H9 (cell line): ENCODE measurements around the gene MBP. TPM values are rescaled to one million over a fixed set of nuclear protein-coding genes. Genes with fewer than 3 reads are reported as not detected.

ENCODE experiments used
- DNase-seq: peaks from one replicate; pipeline ENCODE4 v3.0.0-alpha.2; 2017
- H2AFZ ChIP-seq: one replicate; pipeline ENCODE4 v1.6.1; 2013; ENCODE audit warnings: mild to moderate bottlenecking, low read length, control low read depth, moderate library complexity
- H2AK5ac ChIP-seq: 2 replicates; pipeline ENCODE4 v1.6.1; 2013; ENCODE audit warnings: low read length, control low read depth, mixed read lengths; ENCODE audit not compliant: insufficient read length
- H2BK120ac ChIP-seq: one replicate; pipeline ENCODE4 v1.6.1; 2013; ENCODE audit warnings: low read depth, mild to moderate bottlenecking, low read length, control low read depth, inconsistent platforms; ENCODE audit not compliant: poor library complexity, severe bottlenecking
- H2BK12ac ChIP-seq: 2 replicates; pipeline ENCODE4 v1.6.1; 2013; ENCODE audit warnings: low read length, control low read depth, mixed read lengths, low read depth; ENCODE audit not compliant: insufficient read length
- H2BK15ac ChIP-seq: 2 replicates; pipeline ENCODE4 v1.6.1; 2013; ENCODE audit warnings: low read depth, low read length, control low read depth
- H2BK20ac ChIP-seq: one replicate; pipeline ENCODE4 v1.6.1; 2013; ENCODE audit warnings: low read depth, mild to moderate bottlenecking, low read length, control low read depth, inconsistent platforms; ENCODE audit not compliant: poor library complexity, severe bottlenecking
- H2BK5ac ChIP-seq: 2 replicates; pipeline ENCODE4 v1.6.1; 2013; ENCODE audit warnings: low read length, control low read depth, mixed read lengths; ENCODE audit not compliant: insufficient read length
- H3K14ac ChIP-seq: 2 replicates; pipeline ENCODE4 v1.6.1; 2013; ENCODE audit warnings: low read length, control low read depth; ENCODE audit not compliant: insufficient read depth
- H3K18ac ChIP-seq: 2 replicates; pipeline ENCODE4 v1.6.1; 2013; ENCODE audit warnings: low read depth, mild to moderate bottlenecking, mixed read lengths, low read length, control low read depth; ENCODE audit not compliant: insufficient read length
- H3K23ac ChIP-seq: 2 replicates; pipeline ENCODE4 v1.6.1; 2013; ENCODE audit warnings: low read length, control low read depth, mixed read lengths, low read depth; ENCODE audit not compliant: insufficient read length
- H3K23me2 ChIP-seq: 2 replicates; pipeline ENCODE4 v1.6.1; 2013; ENCODE audit warnings: low read depth, mild to moderate bottlenecking, mixed read lengths, low read length, control low read depth; ENCODE audit not compliant: insufficient read length, poor library complexity, severe bottlenecking
- H3K27ac ChIP-seq: 2 replicates; pipeline ENCODE4 v1.5.1; 2013; ENCODE audit warnings: low read length, control low read depth, mixed read lengths, low read depth; ENCODE audit not compliant: insufficient read length
- H3K27me3 ChIP-seq: 2 replicates; pipeline ENCODE4 v1.6.1; 2013; ENCODE audit warnings: low read length, control low read depth, inconsistent platforms; ENCODE audit not compliant: insufficient read depth
- H3K4ac ChIP-seq: 2 replicates; pipeline ENCODE4 v1.6.1; 2013; ENCODE audit warnings: low read depth, mild to moderate bottlenecking, control low read depth, inconsistent platforms, low read length, moderate library complexity
- H3K4me1 ChIP-seq: 2 replicates; pipeline ENCODE4 v1.6.1; 2013; ENCODE audit warnings: low read length, control low read depth, inconsistent platforms; ENCODE audit not compliant: insufficient read depth
- H3K4me2 ChIP-seq: 2 replicates; pipeline ENCODE4 v1.6.1; 2013; ENCODE audit warnings: low read length, control low read depth, mixed read lengths; ENCODE audit not compliant: insufficient read length, insufficient read depth
- H3K56ac ChIP-seq: 2 replicates; pipeline ENCODE4 v1.6.1; 2013; ENCODE audit warnings: low read depth, mild to moderate bottlenecking, mixed read lengths, low read length, control low read depth; ENCODE audit not compliant: insufficient read length
- H3K79me1 ChIP-seq: 2 replicates; pipeline ENCODE4 v1.6.1; 2013; ENCODE audit warnings: low read depth, mild to moderate bottlenecking, moderate library complexity, low read length, control low read depth, inconsistent platforms; ENCODE audit not compliant: insufficient read depth, poor library complexity, severe bottlenecking
- H3K79me2 ChIP-seq: 2 replicates; pipeline ENCODE4 v1.6.1; 2013; ENCODE audit warnings: low read length, control low read depth, inconsistent platforms; ENCODE audit not compliant: insufficient read depth
- H3K9ac ChIP-seq: 2 replicates; pipeline ENCODE4 v1.6.1; 2013; ENCODE audit warnings: low read length, control low read depth, mixed read lengths; ENCODE audit not compliant: insufficient read length; ENCODE audit errors: extremely low read depth
- H3K9me3 ChIP-seq: one replicate; pipeline ENCODE4 v1.6.1; 2013; ENCODE audit warnings: low read depth, low read length, inconsistent platforms; ENCODE audit not compliant: control insufficient read depth
- H3T11ph ChIP-seq: one replicate; pipeline ENCODE4 v1.6.1; 2013; ENCODE audit warnings: mild to moderate bottlenecking, low read length, control low read depth, inconsistent platforms
- H4K20me1 ChIP-seq: one replicate; pipeline ENCODE4 v1.6.1; 2013; ENCODE audit not compliant: control insufficient read depth, insufficient read length, insufficient read depth
- H4K5ac ChIP-seq: 2 replicates; pipeline ENCODE4 v1.6.1; 2013; ENCODE audit warnings: low read depth, mild to moderate bottlenecking, mixed read lengths, low read length, control low read depth; ENCODE audit not compliant: insufficient read length
- H4K8ac ChIP-seq: replicated peaks from 2 replicates; pipeline ENCODE4 v1.6.1; 2013; ENCODE audit warnings: low read length, control low read depth, mixed read lengths, low read depth; ENCODE audit not compliant: insufficient read length
- H4K91ac ChIP-seq: 2 replicates; pipeline ENCODE4 v1.6.1; 2013; ENCODE audit warnings: low read depth, mild to moderate bottlenecking, moderate library complexity, mixed read lengths, low read length, control low read depth; ENCODE audit not compliant: insufficient read length
- H3K27ac Mint-ChIP-seq, 3 experiments: 2 replicates in 2 of 3; 3 replicates in 1 of 3; pipeline ENCODE4 v1.8.0; 2020 to 2021; ENCODE audit warnings: mixed read lengths in 3 of 3, mild to moderate bottlenecking in 1 of 3, moderate library complexity in 1 of 3
- H3K27me3 Mint-ChIP-seq: 2 replicates; pipeline ENCODE4 v1.8.0; 2021; ENCODE audit warnings: low read depth, mild to moderate bottlenecking, moderate library complexity, mixed read lengths
- H3K36me3 Mint-ChIP-seq, 3 experiments: 2 replicates in 2 of 3; 3 replicates in 1 of 3; pipeline ENCODE4 v1.8.0; 2020 to 2021; ENCODE audit warnings: low read depth in 3 of 3, mixed read lengths in 3 of 3; ENCODE audit not compliant: insufficient read depth in 1 of 3
- H3K4me1 Mint-ChIP-seq, 2 experiments: 2 replicates each; pipeline ENCODE4 v1.8.0; 2020; ENCODE audit warnings: mixed read lengths in 2 of 2
- H3K4me3 Mint-ChIP-seq, 2 experiments: 2 replicates in 1 of 2; 3 replicates in 1 of 2; pipeline ENCODE4 v1.8.0; 2020 to 2021; ENCODE audit warnings: mild to moderate bottlenecking in 2 of 2, mixed read lengths in 2 of 2, moderate library complexity in 1 of 2
- H3K9me3 Mint-ChIP-seq, 2 experiments: 2 replicates in 1 of 2; 3 replicates in 1 of 2; pipeline ENCODE4 v1.8.0; 2020; ENCODE audit warnings: mild to moderate bottlenecking in 2 of 2, mixed read lengths in 2 of 2, moderate library complexity in 1 of 2
- WGBS: extraction: QIAGEN DNeasy Blood & Tissue Kit; methylation state at CpG from one replicate; pipeline ENCODE4 v1.1.7; 2013; ENCODE audit warnings: missing lambda C conversion rate, low lambda C conversion rate, mixed read lengths; ENCODE audit not compliant: insufficient read length; ENCODE audit errors: extremely low coverage; 5-methylcytosine and 5-hydroxymethylcytosine counted together
- total RNA-seq: library from RNA; stranded (reverse); gene quantifications from 2 replicates; pipeline ENCODE4 v1.2.1, GENCODE V29; 2021
- TF ChIP-seq, protein P1 (sequence below): fragments of 200-600 bp; sonication (generic); conservative IDR thresholded peaks from 3 replicates; pipeline ENCODE4 v1.8.0; 2021; ENCODE audit warnings: antibody characterized with exemption, mild to moderate bottlenecking

The MBP gene
- total RNA-seq, 1 experiment from 2014 or later, result 8.6 TPM

DNA sequence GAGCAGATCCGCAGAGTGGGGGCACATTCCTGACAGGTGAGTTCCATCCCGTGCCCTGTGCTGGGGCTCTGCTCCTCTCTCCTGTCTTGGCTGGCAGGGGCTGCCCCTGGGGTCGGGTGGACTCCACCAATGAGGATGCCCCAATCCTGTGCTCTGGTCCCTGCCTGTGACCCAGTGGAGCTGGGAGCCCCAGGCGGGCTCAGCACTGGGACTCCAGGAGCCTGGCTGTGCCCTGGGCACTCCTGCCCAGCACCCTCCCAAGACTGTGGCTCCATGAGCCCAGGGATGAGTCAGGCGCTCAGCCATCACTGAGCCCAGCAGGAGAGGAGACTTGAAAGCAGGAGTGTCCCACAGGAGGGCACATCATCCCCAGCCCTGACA is 53.9 kb downstream of the MBP start:
- Histone ChIP-seq H3K18ac (no peak overlapping the region), H4K5ac (no peak overlapping the region), H3K4me1 (peaks cover 3% of the 10 kb centered on the region; the same call in 1 of the 2 replicates), H2BK20ac (no peak overlapping the region), H3K79me1 (no peaks in the 10 kb centered on the region), H2BK12ac (no peak overlapping the region), H4K91ac (no peak overlapping the region), H3K79me2 (no peaks in the 10 kb centered on the region), H3K4ac (no peak overlapping the region), H3K27me3 (no peaks in the 10 kb centered on the region), H2AK5ac (no peak overlapping the region), H3K9me3 (no peaks in the 10 kb centered on the region), H3K27ac (no peak overlapping the region), H2BK5ac (no peak overlapping the region), H4K20me1 (no peaks in the 10 kb centered on the region), H3K9ac (no peak overlapping the region), H3T11ph (no peak overlapping the region), H3K56ac (no peak overlapping the region), H2AFZ (no peak overlapping the region), H3K14ac (no peak overlapping the region), H3K23me2 (no peaks in the 10 kb centered on the region), H2BK15ac (no peak overlapping the region), H3K23ac (no peak overlapping the region), H2BK120ac (no peak overlapping the region), H4K8ac (no peak overlapping the region), H3K4me2 (no peak overlapping the region)
- WGBS, result no CpG with 5 or more reads among the region's 5 CpGs
- Mint-ChIP-seq H3K27me3 (no peaks in the 10 kb centered on the region), H3K4me3 (no peak overlapping the region), H3K27ac (no peak overlapping the region), H3K36me3 (no peaks in the 10 kb centered on the region; a peak in 1 of 7 replicates), H3K9me3 (no peaks in the 10 kb centered on the region), H3K4me1 (peaks cover 5 to 7% of the 10 kb centered on the region in 2 experiments; a peak in 3 of 4 replicates)
- TF ChIP-seq, protein P1, sequence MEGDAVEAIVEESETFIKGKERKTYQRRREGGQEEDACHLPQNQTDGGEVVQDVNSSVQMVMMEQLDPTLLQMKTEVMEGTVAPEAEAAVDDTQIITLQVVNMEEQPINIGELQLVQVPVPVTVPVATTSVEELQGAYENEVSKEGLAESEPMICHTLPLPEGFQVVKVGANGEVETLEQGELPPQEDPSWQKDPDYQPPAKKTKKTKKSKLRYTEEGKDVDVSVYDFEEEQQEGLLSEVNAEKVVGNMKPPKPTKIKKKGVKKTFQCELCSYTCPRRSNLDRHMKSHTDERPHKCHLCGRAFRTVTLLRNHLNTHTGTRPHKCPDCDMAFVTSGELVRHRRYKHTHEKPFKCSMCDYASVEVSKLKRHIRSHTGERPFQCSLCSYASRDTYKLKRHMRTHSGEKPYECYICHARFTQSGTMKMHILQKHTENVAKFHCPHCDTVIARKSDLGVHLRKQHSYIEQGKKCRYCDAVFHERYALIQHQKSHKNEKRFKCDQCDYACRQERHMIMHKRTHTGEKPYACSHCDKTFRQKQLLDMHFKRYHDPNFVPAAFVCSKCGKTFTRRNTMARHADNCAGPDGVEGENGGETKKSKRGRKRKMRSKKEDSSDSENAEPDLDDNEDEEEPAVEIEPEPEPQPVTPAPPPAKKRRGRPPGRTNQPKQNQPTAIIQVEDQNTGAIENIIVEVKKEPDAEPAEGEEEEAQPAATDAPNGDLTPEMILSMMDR, result no peak
- DNase-seq, result no peak
